ENCODE results near the gene GALNT7. TPM values are rescaled to one million over a fixed set of nuclear protein-coding genes. Genes with fewer than 3 reads are reported as not detected.

Gene GALNT7
- total RNA-seq, 4 donors from 2014 or later: 8.7 to 22.4 (median 9.7) TPM

- no peaks in the 10 kb centered on the region for H3K27me3 ChIP-seq
- H3K9me3 ChIP-seq: peaks cover 0 to 31% (median 8%) of the 10 kb centered on the region in 4 donors
- no peak for DNase-seq (ENCODE audit: low spot score in 2 of 2)
- peaks cover 0 to 9% (median 0%) of the 10 kb centered on the region in 3 donors for H3K36me3 ChIP-seq
- no peak overlapping the region for H3K27ac ChIP-seq
- no peaks in the 10 kb centered on the region for H3K4me1 ChIP-seq
- 72 to 80% methylated on average over 4 of the region's 4 CpGs for WGBS, 2 donors
- TF ChIP-seq POLR2A (IDR thresholded peaks at IDR 0.05): no peak
- no peak overlapping the region for H3K4me3 ChIP-seq
Measured at GRCh38 chr4:173289353-173289727, 120.7 kb downstream of the GALNT7 start.

- peaks cover 0 to 5% (median 0%) of the 10 kb centered on the region in 3 donors for H3K36me3 ChIP-seq
- no peak overlapping the region for H3K4me3 ChIP-seq
- WGBS, 2 donors: 95 to 96% methylated on average over 5 of the region's 5 CpGs
- no peak overlapping the region for H3K27ac ChIP-seq
- H3K4me1 ChIP-seq: no peaks in the 10 kb centered on the region
- peaks cover 0 to 10% (median 2%) of the 10 kb centered on the region in 4 donors for H3K9me3 ChIP-seq
- H3K27me3 ChIP-seq: no peaks in the 10 kb centered on the region
- no peak for DNase-seq (ENCODE audit: low spot score in 2 of 2)
- no peak for TF ChIP-seq POLR2A (IDR thresholded peaks at IDR 0.05)
- no peak for TF ChIP-seq EP300 (IDR thresholded peaks at IDR 0.05)
- TF ChIP-seq CTCF (IDR thresholded peaks at IDR 0.05): no peak
Measured at GRCh38 chr4:173291899-173292298, 123.3 kb downstream of the GALNT7 start.

DNA sequence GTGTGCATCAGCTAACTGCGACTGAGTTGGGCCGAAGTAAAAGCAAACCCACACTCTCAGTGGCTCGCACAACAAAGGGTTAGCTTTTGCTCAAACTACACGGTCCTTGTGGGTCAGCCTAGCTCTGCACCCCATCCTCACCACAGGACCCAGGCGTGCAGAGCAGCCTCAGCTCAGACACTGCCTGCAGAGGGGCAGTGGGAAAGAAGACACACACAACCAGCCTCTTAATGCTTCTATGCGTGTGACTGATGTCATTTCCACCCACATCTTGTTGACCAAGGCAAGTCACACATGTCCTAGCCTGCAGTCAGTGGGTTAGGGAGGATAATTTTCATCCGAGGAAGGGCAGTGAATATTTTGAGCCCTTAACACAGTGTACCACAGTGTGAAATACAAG lies 125.1 kb downstream of the GALNT7 start:
- H3K27ac ChIP-seq: no peak overlapping the region
- no peak overlapping the region for H3K4me3 ChIP-seq
- no peaks in the 10 kb centered on the region for H3K27me3 ChIP-seq
- H3K4me1 ChIP-seq: no peaks in the 10 kb centered on the region
- peaks cover 0 to 5% (median 0%) of the 10 kb centered on the region in 3 donors for H3K36me3 ChIP-seq
- TF ChIP-seq POLR2A (IDR thresholded peaks at IDR 0.05): no peak
- no peak for TF ChIP-seq CTCF (IDR thresholded peaks at IDR 0.05)
- TF ChIP-seq EP300 (IDR thresholded peaks at IDR 0.05): no peak
- no peak for DNase-seq (ENCODE audit: low spot score in 2 of 2)
- 75 to 83% methylated on average over 7 of the region's 7 CpGs for WGBS, 2 donors
- H3K9me3 ChIP-seq: no peaks in the 10 kb centered on the region

- WGBS, 2 donors: 66 to 68% methylated on average over 1 of the region's 1 CpG
- H3K36me3 ChIP-seq: peaks cover 0 to 5% (median 0%) of the 10 kb centered on the region in 3 donors
Measured at GRCh38 chr4:173294444-173294843, 125.8 kb downstream of the GALNT7 start.

DNA sequence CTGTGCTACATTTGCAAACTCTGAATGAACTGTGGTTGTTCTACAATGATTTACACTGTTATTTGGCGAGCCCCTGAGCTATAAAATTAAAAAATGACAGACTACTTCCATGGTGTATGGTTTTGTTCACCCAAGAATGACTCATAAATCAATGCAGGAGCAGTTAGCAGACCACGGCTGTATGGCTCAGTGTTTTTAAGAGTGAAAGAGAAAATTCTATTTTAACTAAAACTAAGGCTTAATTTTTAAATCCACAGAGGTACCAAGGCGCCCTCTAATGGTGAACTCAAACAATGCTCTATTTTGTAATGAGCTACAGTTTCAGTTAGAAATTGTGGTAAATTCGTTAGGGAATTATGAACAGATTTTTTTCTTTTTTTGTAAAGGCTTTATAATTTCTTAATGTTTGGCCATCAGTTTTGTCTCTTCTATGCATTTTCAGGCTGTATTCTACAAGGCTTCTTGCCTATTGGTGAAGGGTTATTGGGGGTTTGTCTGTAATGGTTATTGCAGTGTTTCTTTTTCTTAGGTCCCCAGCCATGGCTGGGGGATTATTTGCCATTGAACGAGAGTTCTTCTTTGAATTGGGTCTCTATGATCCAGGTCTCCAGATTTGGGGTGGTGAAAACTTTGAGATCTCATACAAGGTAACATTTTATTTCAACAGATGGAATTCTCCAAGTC lies 133.0 kb downstream of the GALNT7 start:
- H3K36me3 ChIP-seq: peaks cover 0 to 15% (median 0%) of the 10 kb centered on the region in 3 donors

More at GRCh38 chr4:173294444-173294843, 125.8 kb downstream of the GALNT7 start:
- Histone ChIP-seq H3K27ac (no peak overlapping the region), H3K4me1 (no peaks in the 10 kb centered on the region), H3K9me3 (no peaks in the 10 kb centered on the region), H3K4me3 (no peak overlapping the region), H3K27me3 (no peaks in the 10 kb centered on the region)
- DNase-seq (ENCODE audit: low spot score in 2 of 2): no peak
- no peak for TF ChIP-seq POLR2A (IDR thresholded peaks at IDR 0.05)
- TF ChIP-seq CTCF (IDR thresholded peaks at IDR 0.05): no peak
- no peak for TF ChIP-seq EP300 (IDR thresholded peaks at IDR 0.05)

More for the DNA sequence above, 133.0 kb downstream of the GALNT7 start:
- 33 to 34% methylated on average over 5 of the region's 5 CpGs for WGBS, 2 donors
- TF ChIP-seq CTCF (IDR thresholded peaks at IDR 0.05): peak; percentile 32 to 66 (median 58)
- no peak for TF ChIP-seq POLR2A (IDR thresholded peaks at IDR 0.05)
- TF ChIP-seq EP300 (IDR thresholded peaks at IDR 0.05): no peak
- Histone ChIP-seq H3K27me3 (no peaks in the 10 kb centered on the region), H3K9me3 (no peaks in the 10 kb centered on the region), H3K4me3 (no peak overlapping the region), H3K4me1 (no peaks in the 10 kb centered on the region), H3K27ac (peak overlapping the region in 1 of 4 donors; percentile 43)
- DNase-seq (ENCODE audit: low spot score in 2 of 2): no peak

Measured in tibial nerve (tissue), 4 donors.